Testis (tissue), 3 donors: ENCODE measurements around the gene MIA. TPM values are rescaled to one million over a fixed set of nuclear protein-coding genes. Genes with fewer than 3 reads are reported as not detected.

ENCODE experiments used
- DNase-seq: peaks from one replicate; pipeline ENCODE4 v3.0.0-alpha.2; 2019
- H3K27ac ChIP-seq, 2 donors: fragments of 200-600 bp; sonication (generic); one replicate each; pipeline ENCODE4 v1.5.1; 2019
- H3K27me3 ChIP-seq: fragments of 200-600 bp; sonication (generic); one replicate; pipeline ENCODE4 v1.5.1; 2019
- H3K36me3 ChIP-seq: fragments of 200-600 bp; sonication (generic); one replicate; pipeline ENCODE4 v1.5.1; 2017; ENCODE audit warnings: low read depth; ENCODE audit errors: missing control alignments
- H3K4me1 ChIP-seq: fragments of 200-600 bp; sonication (generic); one replicate; pipeline ENCODE4 v1.5.1; 2019
- H3K4me3 ChIP-seq, 2 donors: fragments of 200-600 bp; sonication (generic); one replicate each; pipeline ENCODE4 v1.5.1; 2017 to 2019
- H3K9me3 ChIP-seq: fragments of 200-600 bp; sonication (generic); one replicate; pipeline ENCODE4 v1.5.1; 2017
- POLR2A ChIP-seq: fragments of 450-650 bp; IDR thresholded peaks from one replicate; pipeline ENCODE4 v1.6.1; 2017; ENCODE audit warnings: antibody characterized with exemption, mild to moderate bottlenecking, moderate library complexity
- WGBS, 2 donors: methylation state at CpG; one replicate each; pipeline ENCODE4 v1.1.5; 2018; 5-methylcytosine and 5-hydroxymethylcytosine counted together
- intact Hi-C: fragments of 100-400 bp; cut with DNase I; formaldehyde crosslinking; loops from one replicate; pipeline ENCODE4 v1.15.1; 2023; ENCODE audit warnings: low total_unique reads
- polyA plus RNA-seq: library from polyadenylated mRNA; stranded (reverse); fragments of 350-450 nt; fragmentation: Illumina TruSeq; extraction: RNeasy Lipid Tissue Mini Kit (QIAGEN cat#74804); gene quantifications from one replicate; pipeline ENCODE4 v1.2.3, GENCODE V29; 2014; ENCODE audit warnings: low read depth, low replicate concordance; ENCODE audit not compliant: insufficient read depth
- total RNA-seq, 2 donors: library from RNA; depleted of rRNA; stranded (reverse); fragments of >200 nt; gene quantifications; one replicate each; pipeline ENCODE4 v1.2.3, GENCODE V29; 2016
- TF ChIP-seq, protein P1 (sequence below), 3 experiments: fragments of 450-650 bp in 2 of 3; fragments of 200-600 bp in 1 of 3; sonication (generic) in 1 of 3; IDR thresholded peaks; one replicate each; pipeline ENCODE4 v1.5.1; 2016 to 2019; ENCODE audit warnings: antibody characterized with exemption in 3 of 3, mild to moderate bottlenecking in 2 of 3, moderate library complexity in 1 of 3

The MIA gene
- total and polyA plus RNA-seq, 3 donors from 2014 or later: 2.4 to 2.9 (median 2.8) TPM

- no peaks in the 10 kb centered on the region for H3K27me3 ChIP-seq
- intact Hi-C loops: no loop called here
- H3K9me3 ChIP-seq: no peaks in the 10 kb centered on the region
- WGBS, 2 donors: 91 to 95% methylated on average over 7 to 10 of the region's 10 CpGs
- no peaks in the 10 kb centered on the region for H3K36me3 ChIP-seq
- H3K4me3 ChIP-seq: no peak overlapping the region
- H3K4me1 ChIP-seq: peaks cover 23% of the 10 kb centered on the region
- H3K27ac ChIP-seq: no peak overlapping the region
- no peak for DNase-seq
- no peak for TF ChIP-seq POLR2A
- TF ChIP-seq, protein P1, sequence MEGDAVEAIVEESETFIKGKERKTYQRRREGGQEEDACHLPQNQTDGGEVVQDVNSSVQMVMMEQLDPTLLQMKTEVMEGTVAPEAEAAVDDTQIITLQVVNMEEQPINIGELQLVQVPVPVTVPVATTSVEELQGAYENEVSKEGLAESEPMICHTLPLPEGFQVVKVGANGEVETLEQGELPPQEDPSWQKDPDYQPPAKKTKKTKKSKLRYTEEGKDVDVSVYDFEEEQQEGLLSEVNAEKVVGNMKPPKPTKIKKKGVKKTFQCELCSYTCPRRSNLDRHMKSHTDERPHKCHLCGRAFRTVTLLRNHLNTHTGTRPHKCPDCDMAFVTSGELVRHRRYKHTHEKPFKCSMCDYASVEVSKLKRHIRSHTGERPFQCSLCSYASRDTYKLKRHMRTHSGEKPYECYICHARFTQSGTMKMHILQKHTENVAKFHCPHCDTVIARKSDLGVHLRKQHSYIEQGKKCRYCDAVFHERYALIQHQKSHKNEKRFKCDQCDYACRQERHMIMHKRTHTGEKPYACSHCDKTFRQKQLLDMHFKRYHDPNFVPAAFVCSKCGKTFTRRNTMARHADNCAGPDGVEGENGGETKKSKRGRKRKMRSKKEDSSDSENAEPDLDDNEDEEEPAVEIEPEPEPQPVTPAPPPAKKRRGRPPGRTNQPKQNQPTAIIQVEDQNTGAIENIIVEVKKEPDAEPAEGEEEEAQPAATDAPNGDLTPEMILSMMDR (IDR thresholded peaks at IDR 0.05): no peak
Measured at GRCh38 chr19:40743926-40744325, 31.4 kb upstream of the MIA start.

DNA sequence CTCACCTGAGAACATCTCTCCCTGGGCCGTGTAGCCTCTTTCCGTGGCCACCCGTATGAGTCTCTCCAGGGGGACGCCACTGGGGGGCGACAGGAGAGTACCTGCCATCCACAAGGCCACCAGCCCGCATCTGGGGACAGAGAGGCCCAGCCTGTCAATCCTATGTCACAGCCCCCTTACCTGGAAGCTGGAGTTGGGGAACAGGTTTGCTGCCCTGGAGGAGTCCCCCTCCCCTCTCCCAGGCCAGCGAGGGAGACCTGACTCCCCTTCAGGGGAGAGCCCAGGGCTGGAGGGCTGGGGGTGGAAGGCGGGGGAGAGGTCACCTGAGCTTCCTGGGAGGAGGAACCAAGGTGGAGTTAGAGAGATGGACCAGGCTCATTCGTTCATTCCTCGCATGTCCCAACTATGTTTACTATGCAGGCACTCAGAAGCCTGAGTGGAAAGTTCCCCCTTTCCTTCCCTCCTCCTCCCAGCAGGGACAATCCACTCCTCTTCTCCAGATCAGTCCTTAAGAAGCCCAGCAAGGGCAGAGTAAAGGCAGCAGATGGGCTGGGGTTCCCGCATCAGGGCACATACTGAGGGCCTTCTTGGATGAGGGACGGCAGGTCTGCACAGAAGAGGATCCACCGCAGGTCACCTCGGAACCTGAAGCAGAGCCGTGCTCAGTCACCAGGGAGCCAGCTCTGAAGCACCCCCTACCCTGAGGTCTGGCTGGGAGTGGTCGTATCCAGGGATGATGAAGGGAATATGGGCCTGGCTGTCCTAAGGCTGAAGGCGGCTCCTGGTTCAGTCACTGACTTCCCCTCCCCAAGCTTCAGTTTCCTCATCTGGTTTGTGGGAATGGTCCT, 30.5 kb upstream of the MIA start:
- TF ChIP-seq, protein P1 (IDR thresholded peaks at IDR 0.05): no peak
- no peak for TF ChIP-seq POLR2A
- Histone ChIP-seq H3K4me3 (no peak overlapping the region), H3K9me3 (no peaks in the 10 kb centered on the region), H3K36me3 (no peaks in the 10 kb centered on the region), H3K27ac (peak overlapping the region in 1 of 2 donors; percentile 41), H3K4me1 (peaks cover 30% of the 10 kb centered on the region), H3K27me3 (no peaks in the 10 kb centered on the region)
- WGBS, 2 donors: 74 to 79% methylated on average over 10 to 15 of the region's 17 CpGs
- DNase-seq: no peak
- intact Hi-C loops: no loop called here

GRCh38 chr19:40745402-40745780, 29.9 kb upstream of the MIA start:
- intact Hi-C loops: no loop called here
- DNase-seq: no peak
- Histone ChIP-seq H3K27me3 (no peaks in the 10 kb centered on the region), H3K27ac (peak overlapping the region in 1 of 2 donors; percentile 41), H3K4me3 (no peak overlapping the region), H3K36me3 (no peaks in the 10 kb centered on the region), H3K9me3 (no peaks in the 10 kb centered on the region), H3K4me1 (peaks cover 28% of the 10 kb centered on the region)
- TF ChIP-seq, protein P1 (IDR thresholded peaks at IDR 0.05): no peak
- TF ChIP-seq POLR2A: no peak
- 69 to 80% methylated on average over 7 of the region's 7 CpGs for WGBS, 2 donors

- no peaks in the 10 kb centered on the region for H3K36me3 ChIP-seq
- H3K27me3 ChIP-seq: no peaks in the 10 kb centered on the region
- TF ChIP-seq, protein P1 (IDR thresholded peaks at IDR 0.05): no peak
- TF ChIP-seq POLR2A: no peak
- peaks cover 23% of the 10 kb centered on the region for H3K4me1 ChIP-seq
- intact Hi-C loops: no loop called here
- peak overlapping the region in 1 of 2 donors; percentile 55 for H3K27ac ChIP-seq
- no peak overlapping the region for H3K4me3 ChIP-seq
- DNase-seq: no peak
- no peaks in the 10 kb centered on the region for H3K9me3 ChIP-seq
- 82 to 96% methylated on average over 7 of the region's 7 CpGs for WGBS, 2 donors
Measured at GRCh38 chr19:40747536-40747935, 27.8 kb upstream of the MIA start.
